Activated CD4-positive, alpha-beta T cell treated with anti-CD3 and anti-CD28 coated beads for 1 hour (primary cell): ENCODE measurements around the gene CLDN14.

ENCODE experiments used
- DNase-seq: peaks from one replicate; pipeline ENCODE4 v3.0.0-alpha.2; 2020

Gene CLDN14

GRCh38 chr21:36466061-36466511 lies 13.8 kb downstream of the CLDN14 start:
- no peak for DNase-seq

GRCh38 chr21:36465478-36465877 lies 14.4 kb downstream of the CLDN14 start:
- DNase-seq: no peak

- no peak for DNase-seq
Observed at GRCh38 chr21:36464590-36464989, 15.3 kb downstream of the CLDN14 start.

GRCh38 chr21:36463991-36464390 lies 15.9 kb downstream of the CLDN14 start:
- DNase-seq: no peak

GRCh38 chr21:36463204-36463603 lies 16.7 kb downstream of the CLDN14 start:
- DNase-seq: no peak

GRCh38 chr21:36461918-36462486 lies 17.9 kb downstream of the CLDN14 start:
- no peak for DNase-seq

- no peak for DNase-seq
Observed at GRCh38 chr21:36461277-36461917, 18.5 kb downstream of the CLDN14 start.

GRCh38 chr21:36460866-36461265 lies 19.1 kb downstream of the CLDN14 start:
- no peak for DNase-seq

- no peak for DNase-seq
Observed at GRCh38 chr21:36459098-36459497, 20.8 kb downstream of the CLDN14 start.

GRCh38 chr21:36456729-36457414 lies 23.1 kb downstream of the CLDN14 start:
- DNase-seq: no peak

- no peak for DNase-seq
Observed at GRCh38 chr21:36454706-36455105, 25.2 kb downstream of the CLDN14 start.

GRCh38 chr21:36454093-36454531 lies 25.8 kb downstream of the CLDN14 start:
- no peak for DNase-seq

GRCh38 chr21:36452281-36452825 lies 27.6 kb downstream of the CLDN14 start:
- DNase-seq: no peak

- no peak for DNase-seq
Observed at GRCh38 chr21:36451506-36451905, 28.4 kb downstream of the CLDN14 start.

- no peak for DNase-seq
Observed at GRCh38 chr21:36450511-36450910, 29.4 kb downstream of the CLDN14 start.

GRCh38 chr21:36446301-36446700 lies 33.6 kb downstream of the CLDN14 start:
- no peak for DNase-seq

- DNase-seq: no peak
Observed at GRCh38 chr21:36441715-36442114, 38.2 kb downstream of the CLDN14 start.

GRCh38 chr21:36437745-36438128 lies 42.2 kb downstream of the CLDN14 start:
- no peak for DNase-seq

GRCh38 chr21:36436829-36437744 lies 42.8 kb downstream of the CLDN14 start:
- no peak for DNase-seq

GRCh38 chr21:36434144-36434543 lies 45.8 kb downstream of the CLDN14 start:
- DNase-seq: no peak

- DNase-seq: no peak
Observed at GRCh38 chr21:36433059-36433709, 46.7 kb downstream of the CLDN14 start.

GRCh38 chr21:36431252-36431651 lies 48.7 kb downstream of the CLDN14 start:
- no peak for DNase-seq
